Stomach (tissue), 4 donors: ENCODE data around the gene ASAH2.

Experiments used
- POLR2A ChIP-seq, 4 donors: fragments of 450-650 bp; IDR thresholded peaks; one replicate each; pipeline ENCODE4 v1.6.1; 2016; ENCODE audit warnings: antibody characterized with exemption in 4 of 4, control low read depth in 2 of 4, mild to moderate bottlenecking in 1 of 4, moderate library complexity in 1 of 4
- TF ChIP-seq, protein P1 (sequence below), 7 experiments: fragments of 450-650 bp in 4 of 7; fragments of 200-600 bp in 3 of 7; sonication (generic) in 3 of 7; IDR thresholded peaks; one replicate each; pipeline ENCODE4 v1.5.1; 2016 to 2019; ENCODE audit warnings: antibody characterized with exemption in 7 of 7, control low read depth in 2 of 7, mild to moderate bottlenecking in 1 of 7

DNA sequence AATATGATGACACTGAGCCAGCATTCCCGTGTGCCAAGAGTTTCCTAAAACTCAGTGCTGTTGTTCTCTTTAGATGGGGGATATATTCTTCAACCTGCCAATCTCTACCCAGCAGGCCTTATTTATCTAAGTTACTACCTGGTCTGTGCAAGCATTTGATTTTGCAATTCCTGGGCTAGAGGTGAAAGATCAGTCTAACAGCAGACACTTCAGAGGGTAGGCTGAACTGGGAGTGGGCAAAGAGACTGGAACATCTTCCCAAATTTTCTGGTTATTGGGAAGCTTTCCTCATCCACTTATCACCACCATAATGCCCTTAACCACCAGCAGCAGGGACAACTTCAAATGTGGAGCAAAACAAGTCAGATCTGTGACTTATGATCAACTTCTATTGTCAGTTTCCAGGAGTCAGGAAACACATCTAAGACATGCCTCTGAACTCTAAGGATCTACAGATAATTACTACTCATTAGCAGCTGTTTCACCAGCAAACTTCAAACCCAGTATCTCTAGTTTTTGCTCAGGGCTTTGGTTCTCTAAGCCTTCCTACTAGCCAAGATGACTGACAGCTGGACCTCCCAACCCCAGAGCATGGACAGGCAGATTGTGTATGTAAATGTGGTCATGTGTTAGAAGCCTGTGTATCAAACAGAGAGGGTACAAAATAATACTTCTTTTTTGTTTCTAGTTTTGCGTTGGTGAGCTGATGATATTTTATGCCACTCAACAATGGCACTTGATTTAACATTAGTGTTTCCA lies 1.0 kb downstream of the ASAH2 start:
- TF ChIP-seq, protein P1, sequence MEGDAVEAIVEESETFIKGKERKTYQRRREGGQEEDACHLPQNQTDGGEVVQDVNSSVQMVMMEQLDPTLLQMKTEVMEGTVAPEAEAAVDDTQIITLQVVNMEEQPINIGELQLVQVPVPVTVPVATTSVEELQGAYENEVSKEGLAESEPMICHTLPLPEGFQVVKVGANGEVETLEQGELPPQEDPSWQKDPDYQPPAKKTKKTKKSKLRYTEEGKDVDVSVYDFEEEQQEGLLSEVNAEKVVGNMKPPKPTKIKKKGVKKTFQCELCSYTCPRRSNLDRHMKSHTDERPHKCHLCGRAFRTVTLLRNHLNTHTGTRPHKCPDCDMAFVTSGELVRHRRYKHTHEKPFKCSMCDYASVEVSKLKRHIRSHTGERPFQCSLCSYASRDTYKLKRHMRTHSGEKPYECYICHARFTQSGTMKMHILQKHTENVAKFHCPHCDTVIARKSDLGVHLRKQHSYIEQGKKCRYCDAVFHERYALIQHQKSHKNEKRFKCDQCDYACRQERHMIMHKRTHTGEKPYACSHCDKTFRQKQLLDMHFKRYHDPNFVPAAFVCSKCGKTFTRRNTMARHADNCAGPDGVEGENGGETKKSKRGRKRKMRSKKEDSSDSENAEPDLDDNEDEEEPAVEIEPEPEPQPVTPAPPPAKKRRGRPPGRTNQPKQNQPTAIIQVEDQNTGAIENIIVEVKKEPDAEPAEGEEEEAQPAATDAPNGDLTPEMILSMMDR (IDR thresholded peaks at IDR 0.05), result no peak
- TF ChIP-seq POLR2A (IDR thresholded peaks at IDR 0.05), result no peak
